GM18505 (cell line): ENCODE data around the gene CEP41.

Source experiments
- ATAC-seq: cut with Tn5 transposase; IDR thresholded peaks from one replicate; pipeline ENCODE4 v1.9.1; 2021; ENCODE audit not compliant: unreplicated experiment
- POLR2A ChIP-seq: IDR thresholded peaks from 4 replicates; pipeline ENCODE4 v1.6.1; 2011; ENCODE audit warnings: borderline replicate concordance; ENCODE audit not compliant: insufficient read depth, insufficient read length; ENCODE audit errors: extremely low read depth

The CEP41 gene

GRCh38 chr7:130369831-130370550, 70.8 kb downstream of the CEP41 start:
- ATAC-seq = no peak
- no peak for TF ChIP-seq POLR2A

DNA sequence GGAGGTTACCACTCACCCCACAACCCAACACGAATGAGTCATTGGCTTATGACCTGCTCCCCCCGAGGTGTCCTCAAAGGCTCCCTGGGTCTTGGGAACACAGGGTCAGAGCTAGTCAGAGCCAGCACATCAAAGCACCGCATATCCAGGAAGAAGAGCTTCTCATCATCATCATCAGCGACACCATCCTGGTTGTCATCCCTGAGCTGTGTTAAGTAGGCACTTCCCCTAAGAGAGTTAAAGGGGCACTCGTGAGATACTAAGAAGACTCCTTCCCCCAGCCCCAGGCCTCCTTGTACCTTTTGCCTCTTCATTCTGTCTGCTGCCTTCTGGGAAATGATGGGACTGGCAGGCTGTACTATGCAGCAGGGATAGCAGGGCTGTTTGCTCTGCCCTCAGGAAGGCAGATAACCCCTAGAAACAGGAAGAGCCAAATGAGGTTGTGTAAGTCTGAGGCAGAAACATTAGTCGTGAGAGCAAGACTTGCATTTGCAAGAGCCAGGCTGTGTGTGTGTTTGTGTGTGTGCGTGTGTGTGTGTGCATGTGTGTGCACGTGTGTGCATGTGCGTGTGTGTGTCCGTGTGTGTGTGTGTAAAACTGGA, 71.6 kb downstream of the CEP41 start:
- TF ChIP-seq POLR2A = no peak
- ATAC-seq = no peak

GRCh38 chr7:130367836-130368746, 72.7 kb downstream of the CEP41 start:
- TF ChIP-seq POLR2A = no peak
- no peak for ATAC-seq

DNA sequence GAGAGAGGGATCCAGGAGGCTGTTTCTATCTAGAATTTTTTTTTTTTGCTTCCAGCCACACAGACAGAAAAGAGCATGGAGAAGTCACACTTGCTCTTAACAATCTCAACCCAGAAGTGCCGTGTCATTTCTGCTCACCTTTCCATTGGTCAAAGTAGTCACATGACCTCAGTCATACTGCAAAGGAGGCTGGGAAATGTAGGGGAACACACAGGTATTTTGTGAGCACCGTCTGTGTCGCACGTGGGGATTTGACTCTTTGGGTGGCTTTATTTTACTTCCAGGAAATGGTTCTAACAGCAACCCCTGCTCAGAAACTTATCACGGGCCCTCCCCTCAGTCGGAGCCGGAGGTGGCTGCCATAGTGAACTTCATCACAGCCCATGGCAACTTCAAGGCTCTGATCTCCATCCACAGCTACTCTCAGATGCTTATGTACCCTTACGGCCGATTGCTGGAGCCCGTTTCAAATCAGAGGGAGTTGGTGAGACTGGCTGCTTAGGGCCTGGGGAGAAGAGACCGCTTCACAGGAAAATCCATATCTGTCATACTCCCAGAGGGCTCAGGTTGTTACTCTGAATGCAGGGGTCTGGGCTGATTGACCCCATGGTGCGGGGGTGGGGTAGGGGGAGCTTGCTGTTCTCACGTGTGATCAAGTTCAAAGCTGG, 73.6 kb downstream of the CEP41 start:
- no peak for TF ChIP-seq POLR2A
- no peak for ATAC-seq

DNA sequence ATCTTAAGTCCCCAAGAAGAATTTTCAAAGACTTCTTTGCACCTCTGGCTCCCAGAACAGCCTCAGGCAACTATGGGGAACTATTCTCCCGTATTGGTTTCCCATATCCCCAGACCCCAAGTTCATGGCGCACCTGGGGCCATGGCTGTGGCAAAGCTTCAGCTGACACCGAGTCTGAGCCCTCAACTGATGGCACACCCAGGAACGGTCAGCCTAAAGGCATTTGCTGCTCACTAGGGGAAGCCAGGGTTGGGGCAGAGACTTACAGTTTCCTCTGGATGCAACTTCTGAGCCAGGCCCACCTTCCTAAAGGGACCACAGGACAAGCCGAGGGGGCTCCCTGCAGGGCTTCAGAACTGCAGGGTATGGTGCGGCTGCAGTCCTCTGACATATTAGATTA, 74.3 kb downstream of the CEP41 start:
- no peak for TF ChIP-seq POLR2A
- ATAC-seq = no peak

GRCh38 chr7:130365511-130366441, 75.0 kb downstream of the CEP41 start:
- TF ChIP-seq POLR2A = no peak
- ATAC-seq = peak; percentile 71

DNA sequence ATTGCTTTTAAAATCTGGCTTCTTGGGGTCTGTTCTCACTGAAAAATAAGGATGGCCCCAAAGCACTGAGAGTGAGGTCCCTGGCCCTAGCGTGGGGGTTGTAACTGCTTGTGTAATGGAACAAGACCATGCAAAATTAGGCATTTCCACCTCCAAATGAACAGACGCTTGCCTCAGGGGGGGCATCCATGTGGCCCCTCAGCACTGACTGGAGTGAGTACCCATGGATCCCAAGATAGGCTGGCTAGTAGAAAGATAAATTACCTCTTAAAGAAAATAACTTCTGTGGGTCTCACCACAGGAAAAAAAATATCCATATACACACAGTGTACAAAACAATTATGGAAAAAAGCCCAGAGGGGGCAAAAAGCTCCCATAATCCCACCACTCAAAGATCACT, 75.7 kb downstream of the CEP41 start:
- no peak for ATAC-seq
- no peak for TF ChIP-seq POLR2A

DNA sequence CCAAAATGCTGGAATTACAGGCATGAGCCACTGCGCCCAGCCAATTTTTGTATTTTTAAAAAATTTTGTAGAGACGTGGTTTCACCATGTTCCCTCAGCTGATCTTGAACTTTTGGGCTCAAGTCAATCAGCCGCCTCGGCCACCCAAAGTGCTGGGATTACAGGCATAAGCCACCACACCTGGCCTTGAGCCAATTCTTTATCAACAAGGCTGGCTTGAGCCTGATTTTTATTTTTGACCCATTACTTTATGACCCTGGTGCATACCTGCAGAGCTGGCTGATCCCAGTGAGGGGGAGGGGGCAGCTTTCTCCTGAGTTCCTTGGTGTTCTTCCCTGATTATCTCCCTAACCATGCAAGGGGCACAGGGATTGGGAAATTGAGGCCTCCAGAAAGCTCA, 76.4 kb downstream of the CEP41 start:
- TF ChIP-seq POLR2A = no peak
- no peak for ATAC-seq

- ATAC-seq = no peak
- no peak for TF ChIP-seq POLR2A
These were observed 77.6 kb downstream of the CEP41 start for GRCh38 chr7:130363026-130363847.

- ATAC-seq = no peak
- no peak for TF ChIP-seq POLR2A
These were observed 78.5 kb downstream of the CEP41 start for GRCh38 chr7:130362251-130362816.

DNA sequence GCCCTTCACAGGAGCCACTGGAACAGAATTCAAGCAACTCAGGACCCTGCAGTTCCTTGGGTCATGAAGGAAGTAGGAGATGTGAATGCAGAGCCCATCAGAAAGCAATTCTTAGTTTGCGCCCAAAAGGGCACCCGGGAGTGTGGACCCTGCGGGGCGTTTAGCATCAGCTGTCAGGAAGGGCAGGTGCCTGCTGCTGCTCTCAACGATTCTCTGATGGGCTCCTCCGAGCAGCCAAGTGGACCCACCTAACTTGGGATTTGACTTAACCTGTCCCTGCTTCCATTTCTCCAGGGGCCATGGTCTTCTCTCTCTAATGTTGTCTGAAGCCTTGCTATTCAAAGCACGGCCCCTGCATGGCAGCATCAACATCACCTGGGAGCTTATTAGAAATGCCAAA, 79.1 kb downstream of the CEP41 start:
- no peak for ATAC-seq
- no peak for TF ChIP-seq POLR2A
